SHP77 treated with DMSO at 0.1 percent for 48 hours (cell line): ENCODE data around the gene SMAD3.

Experiments
- DNase-seq: peaks from one replicate; lab custom pipeline; 2025; lab: John Stamatoyannopoulos, UW

SMAD3 gene

DNA sequence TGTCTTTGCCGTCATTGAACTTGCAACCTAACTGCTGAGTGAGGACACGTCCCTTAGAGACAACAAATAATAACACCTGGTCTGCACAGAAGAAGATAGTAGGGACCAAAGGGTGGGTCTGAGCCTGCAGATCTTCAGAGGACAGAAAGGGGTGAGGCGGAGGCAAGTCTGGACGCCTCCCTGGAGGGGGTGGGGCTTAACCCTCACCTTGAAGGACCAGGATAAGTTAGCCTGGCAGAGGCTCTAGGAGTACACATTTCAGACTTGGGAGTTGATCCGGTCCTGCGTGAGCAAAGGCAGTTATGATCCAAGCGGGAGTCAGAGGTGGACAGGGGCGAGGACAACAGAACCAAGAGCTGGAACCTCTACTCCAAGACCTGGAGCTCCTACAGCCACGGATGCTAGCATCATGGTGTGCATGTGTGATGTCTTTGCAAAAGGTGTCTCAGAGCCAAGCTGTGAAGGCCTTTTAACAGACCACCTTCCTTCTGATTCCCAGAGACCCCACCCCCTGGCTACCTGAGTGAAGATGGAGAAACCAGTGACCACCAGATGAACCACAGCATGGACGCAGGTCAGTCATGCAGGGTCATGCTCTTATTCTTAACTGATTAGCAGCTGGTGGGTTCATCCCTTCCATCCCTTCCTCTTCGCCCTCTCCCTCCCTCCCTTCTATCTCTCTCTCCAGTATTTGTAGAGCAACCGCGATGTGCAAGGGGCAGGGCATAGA is 101.0 kb downstream of the SMAD3 start:
- DNase-seq = no peak

- DNase-seq = no peak
Observed at GRCh38 chr15:67167091-67167490, 101.7 kb downstream of the SMAD3 start.

GRCh38 chr15:67168694-67169093 is 103.3 kb downstream of the SMAD3 start:
- no peak for DNase-seq

DNA sequence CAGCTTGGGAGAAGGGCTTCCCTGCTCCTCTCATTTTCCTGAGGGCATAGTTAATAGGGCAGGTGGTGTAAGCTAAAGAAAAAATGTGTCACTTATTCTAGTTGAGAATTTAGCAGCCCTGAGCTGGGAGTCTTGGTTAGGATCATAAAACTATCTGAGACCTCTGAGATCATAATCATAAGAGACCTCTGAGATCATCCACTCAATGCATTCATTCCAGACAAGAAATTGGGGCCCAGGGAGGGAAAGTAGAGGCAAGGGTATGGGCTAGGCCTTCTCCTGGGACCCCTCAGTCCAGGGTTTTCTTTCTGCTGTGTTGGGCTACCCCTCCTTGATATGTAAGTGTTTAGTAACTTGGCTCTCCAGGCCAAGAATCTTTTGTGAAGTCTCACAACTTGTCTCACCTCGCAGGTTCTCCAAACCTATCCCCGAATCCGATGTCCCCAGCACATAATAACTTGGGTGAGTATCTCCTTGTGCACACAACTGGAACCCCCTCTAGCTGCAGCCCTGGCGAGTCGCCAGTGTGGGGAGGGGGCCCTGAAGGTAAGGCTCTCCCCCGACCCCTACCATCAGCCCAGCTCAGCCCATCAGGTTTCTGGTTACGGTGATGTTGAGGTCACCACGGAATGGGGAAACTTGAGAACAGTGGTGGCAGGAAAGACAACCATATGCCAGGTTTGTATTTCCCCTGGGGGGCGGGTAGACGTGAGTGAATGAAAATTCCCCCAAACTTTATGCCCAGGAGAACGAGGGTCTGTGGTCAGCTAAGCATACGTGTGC is 104.9 kb downstream of the SMAD3 start:
- no peak for DNase-seq

- no peak for DNase-seq
Observed at GRCh38 chr15:67171471-67171870, 106.1 kb downstream of the SMAD3 start.

GRCh38 chr15:67172172-67172571 is 106.8 kb downstream of the SMAD3 start:
- DNase-seq = no peak

- no peak for DNase-seq
Observed at GRCh38 chr15:67173005-67173404, 107.6 kb downstream of the SMAD3 start.

DNA sequence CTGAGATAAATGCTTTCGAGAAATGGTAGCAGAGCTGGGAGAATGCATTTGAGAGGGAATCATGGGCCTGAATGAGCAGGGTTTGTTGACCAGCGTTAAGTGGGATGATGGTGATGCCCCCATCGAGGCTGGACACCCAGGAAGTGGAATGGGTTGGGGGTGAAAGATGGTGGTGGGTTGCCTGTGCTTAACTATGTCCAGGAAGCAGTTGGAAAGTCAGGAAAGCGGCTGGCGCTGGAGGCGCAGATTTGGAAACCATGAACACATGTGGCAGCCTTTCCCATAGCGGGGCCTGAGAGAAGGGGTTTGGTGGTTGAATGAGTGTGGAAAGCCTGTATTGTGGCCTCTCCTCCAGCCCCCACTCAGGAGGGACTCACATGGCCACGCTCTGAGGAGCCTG is 108.4 kb downstream of the SMAD3 start:
- no peak for DNase-seq

DNA sequence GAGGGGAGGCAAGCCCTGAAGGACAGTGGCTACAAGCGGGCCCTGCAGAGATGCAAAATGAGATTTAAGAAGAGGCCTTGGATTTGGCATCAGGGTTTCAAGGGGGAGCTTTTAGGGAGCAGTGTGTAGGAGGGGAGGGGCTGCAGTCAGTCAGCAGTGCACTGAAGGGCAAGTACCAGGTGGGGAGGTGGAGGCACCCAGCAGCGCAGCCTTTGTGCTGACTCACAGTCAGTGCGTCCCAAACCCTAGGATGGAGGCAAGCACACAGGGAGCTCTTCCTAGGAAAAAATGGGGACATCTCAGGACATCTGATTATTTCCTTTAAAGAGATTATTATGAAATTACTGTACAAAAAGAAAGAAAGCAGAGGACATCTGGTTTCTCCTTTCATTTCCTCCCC is 109.0 kb downstream of the SMAD3 start:
- DNase-seq = no peak

- DNase-seq = no peak
Observed at GRCh38 chr15:67174864-67175573, 109.6 kb downstream of the SMAD3 start.

GRCh38 chr15:67175643-67176071 is 110.3 kb downstream of the SMAD3 start:
- DNase-seq = no peak

- no peak for DNase-seq
Observed at GRCh38 chr15:67176195-67176971, 111.0 kb downstream of the SMAD3 start.

DNA sequence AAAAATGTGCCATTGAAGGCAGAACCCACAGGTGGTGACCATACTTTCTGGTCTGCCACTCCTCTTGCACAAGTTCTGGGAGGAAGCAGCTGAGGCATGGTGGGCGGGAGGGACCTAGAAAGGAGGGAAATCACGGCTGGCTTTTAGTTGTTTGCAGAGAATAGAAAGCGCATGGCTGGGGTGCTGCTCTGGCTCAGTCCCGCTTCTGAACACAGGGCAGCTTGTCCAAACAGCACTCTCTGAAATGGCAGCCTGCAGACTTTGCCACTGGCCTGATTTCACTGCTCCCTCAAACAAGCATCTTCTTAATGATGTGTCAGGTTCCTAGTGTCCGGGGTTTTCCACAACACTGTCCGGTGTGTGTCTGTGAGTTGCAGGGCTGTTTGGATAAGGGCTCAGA is 112.3 kb downstream of the SMAD3 start:
- DNase-seq = no peak

DNA sequence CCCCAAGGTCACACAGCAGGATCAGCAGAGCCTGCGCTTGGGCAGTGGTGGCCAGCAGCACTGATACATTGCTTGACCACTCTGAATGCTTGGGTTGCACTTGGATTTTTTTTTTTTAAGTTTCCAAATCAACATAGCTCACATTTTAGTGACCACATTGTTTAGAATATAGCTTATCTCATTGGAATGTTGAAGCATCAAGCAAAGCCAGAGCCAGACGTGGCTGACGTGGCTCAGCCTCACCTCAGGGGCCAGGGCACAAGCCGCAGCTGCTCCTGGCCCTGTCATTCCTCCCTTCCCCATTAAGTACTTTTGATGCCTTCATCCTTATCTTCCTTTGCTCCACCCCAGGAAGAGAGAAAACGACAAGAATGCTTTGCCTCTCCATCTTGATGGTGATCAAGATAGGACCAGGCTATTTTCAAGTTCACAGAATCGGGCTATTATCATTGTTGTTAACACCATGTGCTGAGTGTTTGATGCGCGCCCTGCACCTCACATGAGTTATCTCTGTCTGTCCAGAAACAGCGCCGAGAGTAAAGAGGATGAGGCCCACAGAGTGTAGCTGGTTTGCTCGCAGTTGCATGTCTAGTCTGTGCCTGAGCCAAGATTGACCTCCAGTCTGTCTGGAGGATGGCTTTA is 113.3 kb downstream of the SMAD3 start:
- no peak for DNase-seq

DNA sequence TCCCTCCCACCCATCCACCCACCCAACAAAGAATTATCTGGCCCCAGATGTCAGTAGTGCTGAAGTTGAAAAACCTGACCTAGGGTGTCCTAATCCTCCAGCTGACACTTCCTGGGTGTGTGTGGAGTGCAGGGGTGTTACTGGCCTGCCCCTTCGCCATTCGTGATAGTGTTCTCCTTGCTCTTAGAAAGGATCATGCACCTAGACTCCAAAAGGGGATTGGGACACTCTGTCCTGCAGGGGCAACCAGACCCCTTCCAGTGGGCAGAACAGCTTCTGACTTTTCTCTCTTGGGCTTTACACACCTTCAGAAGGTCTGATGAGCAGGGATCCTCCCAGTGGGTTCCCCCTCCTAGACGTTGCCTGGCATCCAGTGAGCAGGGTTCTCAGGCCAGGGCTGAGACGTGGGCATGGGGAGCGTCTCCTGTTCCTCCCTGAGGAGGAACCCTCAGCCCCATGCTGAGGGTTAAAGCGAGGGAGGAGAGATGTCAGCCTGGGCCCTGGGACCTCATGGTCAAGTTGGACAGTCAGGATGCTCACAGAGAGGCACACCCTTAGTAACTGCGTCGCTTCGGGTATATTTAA is 114.1 kb downstream of the SMAD3 start:
- no peak for DNase-seq

- DNase-seq = no peak
Observed at GRCh38 chr15:67180035-67180434, 114.6 kb downstream of the SMAD3 start.

DNA sequence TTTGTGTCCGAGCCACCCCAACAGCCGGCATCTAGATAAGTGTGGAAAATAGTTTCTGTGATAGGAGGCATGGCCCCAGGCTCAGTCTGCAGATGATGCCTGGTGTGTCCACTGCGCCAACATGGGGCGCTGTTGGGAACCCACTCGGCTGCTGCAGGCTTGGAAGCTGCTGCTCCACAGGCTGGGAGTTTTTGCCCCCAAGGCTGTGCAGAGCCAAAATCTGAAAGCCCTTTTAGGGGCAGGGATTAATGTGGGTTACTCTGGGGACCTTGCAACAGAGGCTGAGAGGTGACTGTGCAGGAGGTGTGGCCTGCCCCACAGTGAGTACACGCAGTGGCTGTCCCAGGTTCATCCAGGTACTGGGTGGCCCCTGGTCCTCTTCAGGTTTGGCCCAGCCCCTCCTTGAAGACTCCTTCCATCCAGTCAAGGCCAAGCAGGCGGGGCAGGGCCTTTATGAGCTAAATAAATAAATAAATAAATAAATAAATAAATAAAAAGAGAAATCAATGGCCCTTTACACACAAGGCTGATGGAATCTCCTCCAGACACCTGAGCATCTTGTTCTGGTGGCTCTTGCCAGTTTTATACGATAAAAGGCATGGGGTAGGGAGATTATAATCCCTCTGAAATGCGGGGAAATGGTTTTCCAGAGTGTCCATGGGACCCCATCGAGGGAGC is 115.3 kb downstream of the SMAD3 start:
- DNase-seq = no peak

- DNase-seq = no peak
Observed at GRCh38 chr15:67181221-67181639, 115.8 kb downstream of the SMAD3 start.

- no peak for DNase-seq
Observed at GRCh38 chr15:67183443-67184169, 118.2 kb downstream of the SMAD3 start.
